Activated CD4-positive, alpha-beta memory T cell treated with anti-CD3 and anti-CD28 coated beads for 36 hours (primary cell): ENCODE data around the gene IRF2BP2. TPM values are rescaled to one million over a fixed set of nuclear protein-coding genes. Genes with fewer than 3 reads are reported as not detected.
A peak's percentile ranks its signal among the peaks of the same experiment; 100 is the strongest.
"Not testable (repeated sequence)": the region's sequence is repeated elsewhere in the genome, so short reads cannot be mapped to it uniquely, and the experiment has no call there.

Experiments used
- CTCF ChIA-PET: fragments of 350-600 bp; sonication (Branson Sonifier 250); formaldehyde crosslinking; loops from one replicate; lab custom pipeline; 2021; ENCODE audit warnings: antibody characterized with exemption, inconsistent platforms; lab: Charles Lee
- POLR2A ChIA-PET: fragments of 350-600 bp; sonication (Branson Sonifier 250); formaldehyde crosslinking; loops from one replicate; lab custom pipeline; 2021; ENCODE audit warnings: antibody characterized with exemption; lab: Charles Lee
- DNase-seq: peaks from one replicate; pipeline ENCODE4 v3.0.0-alpha.2; 2020
- H3K27ac Mint-ChIP-seq: one replicate; pipeline ENCODE4 v1.8.0; 2021; ENCODE audit warnings: mixed read lengths
- H3K27me3 Mint-ChIP-seq: one replicate; pipeline ENCODE4 v1.8.0; 2021; ENCODE audit warnings: mixed read lengths
- H3K36me3 Mint-ChIP-seq: one replicate; pipeline ENCODE4 v1.8.0; 2021; ENCODE audit warnings: mixed read lengths
- H3K4me1 Mint-ChIP-seq: one replicate; pipeline ENCODE4 v1.8.0; 2021; ENCODE audit warnings: low read depth, mixed read lengths
- H3K4me3 Mint-ChIP-seq: one replicate; pipeline ENCODE4 v1.8.0; 2021; ENCODE audit warnings: mild to moderate bottlenecking, mixed read lengths
- H3K9me3 Mint-ChIP-seq: one replicate; pipeline ENCODE4 v1.8.0; 2021; ENCODE audit warnings: mixed read lengths
- intact Hi-C: fragments of 100-400 bp; cut with micrococcal nuclease; formaldehyde crosslinking; loops from one replicate; pipeline ENCODE4 v1.15.1; 2023
- total RNA-seq, 2 experiments: library from RNA; stranded (reverse); gene quantifications; one replicate each; pipeline ENCODE4 v1.2.3, GENCODE V29; 2021

Gene IRF2BP2
- total RNA-seq, 2 experiments from 2014 or later, result 139 to 147 TPM

DNA sequence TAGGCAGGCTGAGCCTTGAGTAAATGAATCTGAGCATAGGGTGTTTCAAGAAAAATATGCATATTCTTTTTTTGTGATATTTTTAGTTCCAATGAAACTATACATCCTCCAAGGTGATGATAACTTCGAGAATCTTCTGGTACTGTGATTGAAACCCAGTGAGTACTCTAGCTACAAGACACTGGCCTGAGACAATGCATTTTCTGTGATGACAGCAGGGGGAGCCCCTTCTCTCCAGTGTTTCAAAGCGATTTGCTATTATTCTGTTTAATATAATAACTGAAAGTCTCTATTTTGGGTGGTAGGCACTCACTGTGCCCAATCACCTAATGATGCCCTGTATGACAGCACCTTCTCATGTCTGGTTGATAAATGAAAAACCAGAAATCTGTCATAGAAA lies 12.1 kb downstream of the IRF2BP2 start:
- no peaks in the 10 kb centered on the region for H3K27me3 Mint-ChIP-seq
- H3K36me3 Mint-ChIP-seq, result peaks cover 10% of the 10 kb centered on the region
- H3K4me3 Mint-ChIP-seq, result no peak overlapping the region
- DNase-seq, result peak; percentile 72
- peak overlapping the region; percentile 57 for H3K27ac Mint-ChIP-seq
- POLR2A ChIA-PET, result interaction anchor here (1.8 to 6.1 kb wide), 2 partner anchors 13 to 414 kb away, joined by 6 to 78 read pairs; partner anchors contain the start of gene IRF2BP2
- H3K4me1 Mint-ChIP-seq, result peaks cover 49% of the 10 kb centered on the region
- intact Hi-C loops, result loop anchor here (1.0 to 10.0 kb wide), 2 partner anchors 273 to 485 kb away; no protein-coding TSS in a partner anchor
- no peaks in the 10 kb centered on the region for H3K9me3 Mint-ChIP-seq
- CTCF ChIA-PET, result interaction anchor here (0.6 to 5.5 kb wide), 13 partner anchors 14 to 497 kb away, joined by 3 to 35 read pairs (median 4); no protein-coding TSS in a partner anchor

DNA sequence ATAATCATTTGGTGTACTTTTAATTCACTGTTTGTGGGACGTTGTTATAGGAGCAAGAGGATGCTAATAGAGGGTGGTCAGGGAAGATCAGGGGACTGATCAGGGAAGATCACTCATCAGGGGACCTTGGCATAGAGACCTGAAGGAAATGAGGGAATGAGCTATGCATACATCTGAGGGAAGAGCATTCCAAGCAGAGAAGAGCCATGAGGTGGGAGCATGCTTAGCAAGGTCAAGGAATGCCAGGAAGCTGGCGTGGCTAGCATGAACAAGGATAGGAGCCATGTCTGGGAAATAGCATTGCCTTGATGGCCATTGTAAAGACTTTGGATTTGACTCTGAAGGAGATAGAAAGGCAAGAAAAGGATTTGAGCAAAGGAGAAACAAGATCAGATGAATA lies 14.1 kb downstream of the IRF2BP2 start:
- POLR2A ChIA-PET, result no interaction called here
- no peaks in the 10 kb centered on the region for H3K9me3 Mint-ChIP-seq
- DNase-seq, result no peak

DNA sequence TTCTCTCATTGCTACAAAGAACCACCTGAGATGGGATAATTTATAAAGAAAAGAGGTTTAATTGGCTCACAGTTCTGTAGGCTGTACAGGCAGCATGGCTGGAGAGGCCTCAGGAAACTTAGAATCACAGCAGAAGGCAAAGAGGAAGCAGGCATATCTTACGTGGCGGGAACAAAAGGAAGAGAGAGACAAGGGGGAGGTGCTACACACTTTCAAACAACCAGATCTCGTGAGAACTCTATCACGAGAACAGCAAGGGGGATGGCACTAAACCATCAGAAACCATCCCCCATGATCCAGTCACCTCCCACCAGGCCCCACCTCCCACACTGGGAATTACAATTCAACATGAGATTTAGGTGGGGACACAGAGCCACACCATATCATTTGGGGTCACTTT lies 15.4 kb downstream of the IRF2BP2 start:
- H3K9me3 Mint-ChIP-seq, H3K27me3 Mint-ChIP-seq, POLR2A ChIA-PET, H3K36me3 Mint-ChIP-seq, CTCF ChIA-PET, H3K27ac Mint-ChIP-seq, H3K4me3 Mint-ChIP-seq, DNase-seq: not testable (repeated sequence)
- peaks cover 25% of the 10 kb centered on the region for H3K4me1 Mint-ChIP-seq
- intact Hi-C loops, result loop anchor here (10.0 kb wide), 1 partner anchor 270 kb away; no protein-coding TSS in a partner anchor

More for the DNA sequence above, 14.1 kb downstream of the IRF2BP2 start:
- Mint-ChIP-seq H3K36me3 (peaks cover 2% of the 10 kb centered on the region), H3K4me3 (no peak overlapping the region), H3K27me3 (no peaks in the 10 kb centered on the region), H3K27ac (no peak overlapping the region), H3K4me1 (peaks cover 31% of the 10 kb centered on the region)
- intact Hi-C loops, result loop anchor here (10.0 kb wide), 1 partner anchor 271 kb away; no protein-coding TSS in a partner anchor
- CTCF ChIA-PET, result interaction anchor here (4.2 kb wide), 1 partner anchor 488 kb away, joined by 32 read pairs; no protein-coding TSS in a partner anchor

DNA sequence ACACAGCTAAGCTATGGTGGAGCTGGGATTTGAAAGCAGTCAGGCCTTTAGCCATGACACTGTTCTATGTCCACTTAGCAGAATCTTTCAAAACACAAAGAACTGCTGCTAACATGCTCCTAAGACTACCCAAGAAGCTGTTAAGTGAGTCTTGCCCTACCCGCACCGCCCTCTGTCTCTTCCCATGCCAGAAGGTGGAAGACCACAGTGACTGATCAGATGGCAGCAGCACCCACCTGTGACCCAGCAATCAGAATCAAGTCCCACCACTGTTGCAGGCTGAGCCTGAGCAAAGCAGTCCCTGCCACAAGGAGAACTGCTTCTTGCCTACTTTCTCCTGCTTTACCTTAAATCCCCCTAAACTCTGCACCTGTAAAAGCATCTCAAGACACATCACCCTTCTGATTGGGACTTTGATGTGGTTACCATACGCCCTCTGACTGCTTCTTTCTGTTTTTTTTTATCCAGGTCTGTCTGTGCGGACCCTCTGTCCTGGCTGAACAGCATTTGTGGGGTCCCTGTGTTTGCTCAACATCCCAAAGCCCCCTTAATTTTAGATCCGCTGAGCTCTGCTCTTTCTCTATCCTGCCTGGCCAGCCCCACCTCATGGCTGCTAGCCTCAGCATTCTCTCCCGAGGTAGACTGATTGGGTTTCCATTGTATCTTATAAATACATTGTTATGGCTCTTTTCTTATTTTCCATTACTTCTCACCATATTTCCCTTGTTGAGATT lies 16.0 kb downstream of the IRF2BP2 start:
- H3K4me1 Mint-ChIP-seq, result peaks cover 18% of the 10 kb centered on the region
- no peak overlapping the region for H3K4me3 Mint-ChIP-seq
- H3K27me3 Mint-ChIP-seq, result no peaks in the 10 kb centered on the region
- CTCF ChIA-PET, result no interaction called here
- no peak for DNase-seq
- intact Hi-C loops, result loop anchor here (10.0 kb wide), 1 partner anchor 269 kb away; no protein-coding TSS in a partner anchor
- no peaks in the 10 kb centered on the region for H3K36me3 Mint-ChIP-seq
- no peak overlapping the region for H3K27ac Mint-ChIP-seq
- POLR2A ChIA-PET, result no interaction called here
- no peaks in the 10 kb centered on the region for H3K9me3 Mint-ChIP-seq

DNA sequence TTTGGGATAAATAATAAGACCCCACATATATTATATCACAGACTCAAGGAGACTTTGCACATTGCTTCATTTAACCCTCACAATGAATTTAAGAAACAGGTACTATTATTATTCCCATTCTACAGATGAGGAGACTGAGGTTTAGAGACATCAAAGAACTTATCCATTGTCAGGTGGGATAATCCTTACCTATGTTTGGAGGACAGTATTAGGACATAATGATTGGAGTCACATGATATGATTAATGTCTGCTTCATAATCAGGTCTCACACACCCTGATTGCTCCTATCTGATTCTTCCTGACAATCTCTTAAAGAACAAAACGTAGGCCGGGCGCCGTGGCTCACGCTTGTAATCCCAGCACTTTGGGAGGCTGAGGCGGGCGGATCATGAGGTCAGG lies 16.9 kb downstream of the IRF2BP2 start:
- Mint-ChIP-seq H3K27me3 (no peaks in the 10 kb centered on the region), H3K27ac (no peak overlapping the region)
- CTCF ChIA-PET, result no interaction called here

DNA sequence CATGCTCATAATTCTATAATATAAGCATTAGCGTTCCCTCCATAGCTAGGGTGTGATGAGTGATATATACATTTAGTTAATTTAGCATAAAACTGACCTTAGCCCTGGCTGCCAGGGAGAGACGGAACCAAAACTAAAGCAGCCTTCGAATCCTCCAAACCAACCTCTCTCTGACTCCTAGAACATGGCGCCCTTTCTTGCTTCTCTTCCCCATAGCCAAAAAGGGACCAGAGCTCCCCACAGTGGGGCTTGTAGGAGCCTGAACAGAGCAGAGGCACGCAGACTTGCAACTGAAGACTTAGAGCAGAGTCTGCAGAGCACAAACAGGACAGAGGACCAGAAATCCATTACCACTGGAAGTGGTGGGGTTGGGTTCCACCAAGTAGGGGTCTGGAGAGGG lies 17.7 kb downstream of the IRF2BP2 start:
- ChIA-PET POLR2A (no interaction called here), CTCF (interaction anchor here (0.5 kb wide), 1 partner anchor 255 kb away, joined by 3 read pairs; no protein-coding TSS in a partner anchor)
- Mint-ChIP-seq H3K4me1 (peaks cover 4% of the 10 kb centered on the region), H3K4me3 (no peak overlapping the region), H3K27me3 (peaks cover 2% of the 10 kb centered on the region), H3K27ac (no peak overlapping the region), H3K36me3 (no peaks in the 10 kb centered on the region), H3K9me3 (no peaks in the 10 kb centered on the region)
- intact Hi-C loops, result loop anchor here (10.0 kb wide), 1 partner anchor 267 kb away; no protein-coding TSS in a partner anchor
- no peak for DNase-seq

More for the DNA sequence above, 16.9 kb downstream of the IRF2BP2 start:
- Mint-ChIP-seq H3K36me3 (no peaks in the 10 kb centered on the region), H3K4me1 (peaks cover 11% of the 10 kb centered on the region), H3K9me3 (no peaks in the 10 kb centered on the region), H3K4me3 (no peak overlapping the region)
- POLR2A ChIA-PET, result no interaction called here
- intact Hi-C loops, result loop anchor here (10.0 kb wide), 1 partner anchor 268 kb away; no protein-coding TSS in a partner anchor
- no peak for DNase-seq

DNA sequence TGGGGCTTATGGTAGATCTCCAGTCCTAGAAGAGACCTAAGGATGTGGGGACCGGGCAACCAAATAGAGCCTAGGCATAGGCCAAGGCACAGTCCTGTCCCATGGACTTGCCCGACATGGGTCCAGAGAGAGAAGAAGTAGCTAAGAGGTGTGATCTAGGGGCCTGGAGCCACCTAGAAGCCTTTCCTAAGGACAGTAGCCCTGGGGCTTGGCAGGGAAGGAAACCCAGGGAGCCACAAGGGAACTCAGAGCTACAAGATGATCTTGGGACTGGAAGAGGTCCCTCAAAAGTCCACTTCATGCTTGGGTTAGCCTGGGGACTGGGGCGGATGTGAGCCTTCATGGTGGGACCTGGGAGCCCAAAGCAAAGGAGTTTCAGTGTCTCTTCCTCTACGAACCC lies 18.8 kb downstream of the IRF2BP2 start:
- Mint-ChIP-seq H3K36me3 (no peaks in the 10 kb centered on the region), H3K4me3 (no peak overlapping the region), H3K27me3 (peaks cover 2% of the 10 kb centered on the region), H3K4me1 (peaks cover 4% of the 10 kb centered on the region), H3K9me3 (no peaks in the 10 kb centered on the region), H3K27ac (no peak overlapping the region)
- DNase-seq, result no peak
- ChIA-PET CTCF (interaction anchor here (1.3 kb wide), 1 partner anchor 92 kb away, joined by 5 read pairs; no protein-coding TSS in a partner anchor), POLR2A (no interaction called here)
- intact Hi-C loops, result loop anchor here (2.0 to 10.0 kb wide), 2 partner anchors 20 to 266 kb away; no protein-coding TSS in a partner anchor

DNA sequence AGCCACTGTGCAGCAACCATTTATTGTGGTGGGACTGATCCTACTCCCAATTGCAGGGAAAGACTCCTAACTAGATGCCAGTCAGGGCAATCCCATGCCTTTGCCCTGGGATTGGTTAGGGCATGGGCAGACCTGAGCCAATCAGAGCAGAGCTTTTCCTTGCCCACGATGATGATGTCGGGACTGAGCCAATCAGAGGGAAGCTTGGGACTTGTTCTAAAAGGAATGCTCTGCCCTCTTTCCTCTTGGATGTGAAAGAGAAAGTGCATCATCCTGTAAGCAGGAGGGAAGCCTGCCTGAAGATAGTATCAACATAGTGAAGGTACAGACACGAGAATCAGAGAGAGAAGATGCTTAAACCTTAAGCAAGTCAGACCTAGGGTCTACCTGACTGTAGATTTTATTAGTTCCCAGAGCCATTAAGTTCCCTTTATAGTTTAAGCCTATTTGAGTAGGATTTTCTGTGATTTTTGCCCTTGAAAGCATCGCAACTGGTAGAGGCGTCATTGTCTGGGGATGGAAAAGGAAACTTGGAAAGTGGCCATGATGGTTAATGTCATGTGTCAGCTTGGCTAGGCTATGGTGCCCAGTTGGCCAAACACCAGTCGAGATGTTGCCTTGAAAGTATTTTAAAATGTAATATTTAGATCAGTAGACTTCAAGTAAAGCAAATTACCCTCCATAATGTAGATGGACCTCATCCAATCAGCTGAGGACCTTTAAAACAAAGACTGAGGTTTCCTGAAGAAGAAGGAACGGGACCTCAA lies 19.9 kb downstream of the IRF2BP2 start:
- POLR2A ChIA-PET, result no interaction called here
- Mint-ChIP-seq H3K4me1 (peaks cover 4% of the 10 kb centered on the region), H3K27ac (no peak overlapping the region), H3K4me3 (no peak overlapping the region), H3K27me3 (peaks cover 2% of the 10 kb centered on the region), H3K9me3 (no peaks in the 10 kb centered on the region), H3K36me3 (no peaks in the 10 kb centered on the region)
- CTCF ChIA-PET, result no interaction called here
- DNase-seq, result no peak
- intact Hi-C loops, result loop anchor here (2.0 to 10.0 kb wide), 3 partner anchors 19 to 832 kb away; no protein-coding TSS in a partner anchor

DNA sequence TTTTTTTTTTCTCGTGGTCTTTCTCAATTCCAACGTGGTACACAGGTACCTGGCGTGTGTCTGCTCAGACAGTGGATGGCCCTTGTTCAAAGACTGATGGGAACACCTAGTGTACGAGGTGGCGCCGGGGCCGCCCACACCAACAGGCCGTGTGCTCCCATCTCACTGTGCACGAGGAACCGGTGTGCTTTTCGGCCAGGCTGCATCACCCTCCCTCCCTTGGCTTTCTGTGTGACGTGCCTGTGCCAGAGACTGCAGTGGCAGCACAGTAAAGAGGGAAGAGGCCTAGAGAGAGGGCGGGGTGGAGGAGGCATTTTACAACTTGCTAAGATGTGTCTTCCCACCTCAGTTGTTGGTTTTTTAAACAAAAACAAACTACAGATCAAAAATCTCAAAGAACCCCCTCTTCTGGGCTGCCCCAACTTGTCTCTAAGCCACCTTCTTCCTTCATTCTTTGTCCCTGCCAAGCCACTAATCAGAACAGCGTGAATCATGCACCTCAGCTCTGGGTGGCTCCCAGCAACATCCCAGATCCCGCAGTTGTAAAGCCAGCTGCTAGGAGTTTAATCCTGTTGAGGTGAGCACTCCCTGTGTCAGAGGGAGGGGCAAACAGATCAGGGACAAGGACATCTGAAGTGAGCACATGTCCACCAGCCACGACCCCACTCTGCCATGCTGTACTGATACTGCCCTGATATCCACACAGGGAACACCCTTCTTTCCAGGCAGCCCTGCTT lies 20.7 kb downstream of the IRF2BP2 start:
- DNase-seq, result no peak
- POLR2A ChIA-PET, result no interaction called here
- Mint-ChIP-seq H3K9me3 (no peaks in the 10 kb centered on the region), H3K4me1 (peaks cover 4% of the 10 kb centered on the region), H3K4me3 (no peak overlapping the region), H3K27ac (no peak overlapping the region), H3K36me3 (no peaks in the 10 kb centered on the region), H3K27me3 (peaks cover 2% of the 10 kb centered on the region)
- intact Hi-C loops, result loop anchor here (5.0 kb wide), 1 partner anchor 833 kb away; no protein-coding TSS in a partner anchor
- CTCF ChIA-PET, result interaction anchor here (0.6 kb wide), 1 partner anchor 340 kb away, joined by 3 read pairs; no protein-coding TSS in a partner anchor

DNA sequence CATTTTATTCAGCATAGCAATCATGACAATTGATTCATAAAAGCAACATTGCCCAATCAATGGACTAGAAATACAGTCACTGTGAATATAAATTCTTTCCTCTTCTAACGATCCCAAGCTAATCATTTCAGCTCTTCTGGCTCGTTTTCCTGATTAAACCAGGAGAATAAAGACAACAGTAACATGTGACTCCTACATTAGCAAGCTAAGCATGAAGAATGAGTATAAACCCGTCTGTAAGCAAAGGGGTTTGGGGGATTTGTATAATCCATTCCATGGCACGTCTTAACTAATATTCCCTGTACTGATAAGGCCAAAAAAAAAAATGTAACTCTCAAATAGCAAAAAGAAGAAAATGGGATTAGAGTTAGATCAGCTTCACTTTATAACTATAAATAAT lies 21.6 kb downstream of the IRF2BP2 start:
- intact Hi-C loops, result loop anchor here (5.0 kb wide), 1 partner anchor 834 kb away; no protein-coding TSS in a partner anchor
- ChIA-PET CTCF (interaction anchor here (0.6 kb wide), 1 partner anchor 341 kb away, joined by 3 read pairs; no protein-coding TSS in a partner anchor), POLR2A (interaction anchor here (0.6 kb wide), 1 partner anchor 11 kb away, joined by 3 read pairs; no protein-coding TSS in a partner anchor)
- Mint-ChIP-seq H3K36me3 (no peaks in the 10 kb centered on the region), H3K27ac (no peak overlapping the region), H3K27me3 (peaks cover 2% of the 10 kb centered on the region), H3K4me1 (no peaks in the 10 kb centered on the region), H3K4me3 (no peak overlapping the region), H3K9me3 (no peaks in the 10 kb centered on the region)
- DNase-seq, result no peak

DNA sequence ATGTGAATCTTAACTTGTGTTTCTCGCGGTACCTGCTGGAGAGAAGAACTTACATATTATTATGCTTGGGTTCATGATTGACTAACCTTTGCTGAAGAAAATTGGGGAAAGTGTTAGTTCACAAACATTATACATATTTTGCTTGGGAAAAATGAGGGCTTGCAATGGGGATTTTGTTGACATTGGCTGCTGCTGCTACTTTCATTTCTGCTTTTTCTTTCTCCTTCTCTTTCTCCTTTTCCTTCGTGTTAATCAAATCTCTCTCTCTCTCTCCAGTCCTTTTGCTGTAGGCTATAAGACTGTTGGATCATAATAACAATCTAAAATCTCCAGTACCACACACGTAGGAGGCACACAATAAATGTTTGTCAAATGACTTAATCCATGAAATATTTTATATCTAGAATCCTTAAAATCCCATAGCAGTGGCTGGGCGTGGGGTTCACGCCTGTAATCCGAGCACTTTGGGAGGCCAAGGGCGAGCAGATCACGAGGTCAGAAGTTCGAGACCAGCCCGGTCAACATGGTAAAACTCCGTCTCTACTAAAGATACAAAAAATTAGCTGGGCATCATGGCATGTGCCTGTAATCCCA lies 23.0 kb downstream of the IRF2BP2 start:
- intact Hi-C loops, result loop anchor here (5.0 kb wide), 1 partner anchor 835 kb away; no protein-coding TSS in a partner anchor
- no peaks in the 10 kb centered on the region for H3K36me3 Mint-ChIP-seq
- H3K9me3 Mint-ChIP-seq, result no peaks in the 10 kb centered on the region
- POLR2A ChIA-PET, result no interaction called here
- no peak overlapping the region for H3K27ac Mint-ChIP-seq
- CTCF ChIA-PET, result no interaction called here
- no peaks in the 10 kb centered on the region for H3K4me1 Mint-ChIP-seq
- DNase-seq, result no peak
- no peak overlapping the region for H3K4me3 Mint-ChIP-seq
- peaks cover 2% of the 10 kb centered on the region for H3K27me3 Mint-ChIP-seq
